Heart right ventricle (tissue), 16 donors: ENCODE measurements around the gene CXorf65. TPM values are rescaled to one million over a fixed set of nuclear protein-coding genes. Genes with fewer than 3 reads are reported as not detected.
A peak's percentile ranks its signal among the peaks of the same experiment; 100 is the strongest.

Source experiments
- ATAC-seq, 8 donors: fragments of 200-7000 bp; cut with Tn5 transposase; one replicate each; pipeline ENCODE4 v1.9.1; 2020; ENCODE audit warnings: mild to moderate bottlenecking in 8 of 8, moderate library complexity in 8 of 8, moderate number of reproducible peaks in 1 of 8
- DNase-seq, 2 donors: peaks; one replicate each; pipeline ENCODE4 v3.0.0-alpha.2; 2020
- H3K27ac ChIP-seq, 10 donors: fragments of 200-600 bp; sonication (generic) in 2 of 10; one replicate each; pipeline versions ENCODE4 v1.5.0 to v1.8.0; 2020 to 2022; ENCODE audit warnings: mild to moderate bottlenecking in 3 of 10
- H3K27me3 ChIP-seq, 7 donors: fragments of 200-600 bp; one replicate each; pipeline ENCODE4 v1.8.0; 2021 to 2022; ENCODE audit warnings: mild to moderate bottlenecking in 2 of 7
- H3K36me3 ChIP-seq, 9 donors: fragments of 200-600 bp; sonication (generic) in 1 of 9; one replicate each; pipeline versions ENCODE4 v1.5.0 to v1.8.0; 2020 to 2022; ENCODE audit warnings: mild to moderate bottlenecking in 2 of 9
- H3K4me1 ChIP-seq, 9 donors: fragments of 200-600 bp; sonication (generic) in 1 of 9; one replicate each; pipeline versions ENCODE4 v1.5.0 to v1.8.0; 2020 to 2022; ENCODE audit warnings: mild to moderate bottlenecking in 4 of 9
- H3K4me3 ChIP-seq, 10 donors: fragments of 200-600 bp; sonication (generic) in 2 of 10; one replicate each; pipeline versions ENCODE4 v1.5.0 to v1.8.0; 2020 to 2022; ENCODE audit warnings: mild to moderate bottlenecking in 7 of 10, moderate library complexity in 2 of 10
- H3K9me3 ChIP-seq, 11 donors: fragments of 200-600 bp in 10 of 11; sonication (generic) in 2 of 11; one replicate each; pipeline versions ENCODE4 v1.5.0 to v1.8.0; 2013 to 2022; ENCODE audit warnings: mild to moderate bottlenecking in 2 of 11, control low read depth in 1 of 11, moderate library complexity in 1 of 11
- CTCF ChIP-seq, 9 donors: fragments of 200-600 bp; sonication (generic) in 2 of 9; IDR thresholded peaks; one replicate each; pipeline versions ENCODE4 v1.5.0 to v1.8.0; 2021 to 2022; ENCODE audit warnings: antibody characterized with exemption in 9 of 9, mild to moderate bottlenecking in 5 of 9, moderate library complexity in 1 of 9
- WGBS, 2 donors: extraction: QIAGEN DNeasy Blood & Tissue Kit; methylation state at CpG; one replicate each; pipeline ENCODE4 v1.1.7; 2013; ENCODE audit warnings: inconsistent platforms in 1 of 2; 5-methylcytosine and 5-hydroxymethylcytosine counted together
- intact Hi-C, 10 donors: fragments of 100-400 bp; cut with DNase I; formaldehyde crosslinking; loops; one replicate each; pipeline versions ENCODE4 v1.11.1 to v1.14.2; 2022
- polyA plus RNA-seq, 2 donors: library from polyadenylated mRNA; stranded (reverse); fragments of 200-250 nt; gene quantifications; one replicate each; pipeline ENCODE4 v1.2.3, GENCODE V29; 2013
- total RNA-seq, 10 donors: library from RNA; stranded (reverse); fragmentation: NEBNext Ultra II Directional in 3 of 10; extraction: Animal tissue kit (Norgen Biotek cat#: 25700) in 3 of 10; gene quantifications; one replicate each; pipeline versions ENCODE4 v1.2.1 to v1.2.4, GENCODE V29; 2021 to 2023
- donor health status: Arrhythmogenic right ventricular cardiomyopathy.
- donor health status: ischemic (EF 13 %, LVEDD 7.1; RV severe dilation, severe dysfunction).
- donor health status: healthy with polysubstance abuse.
- donor health status: DM: no; HTN: yes; CAD: no.
- donor health status: DM: no; HTN: no; CAD: no.
- donor health status: ischemic (EF 25% LVEDD 6.9; RV normal size, moderate dysfunction).
- donor health status: ischemic (EF 25% LVEDD 5.7; RV mildly dilated, moderate dysfunction).
- donor health status: healthy.
- donor health status: DM: yes; HTN: yes; CAD: no.
- donor health status: Ischemic cardiomyopathy.
- donor health status: ischemic (EF 35%, LVEDD 5.7; RV mildly dilated, moderate dysfunction).
- donor health status: nonischemic (EF 11% LVEDD 7.7; RV severe dilation, severe dysfunction).
- donor health status: DM: yes; HTN: yes; CAD: no.
- donor health status: PGD.
- donor health status: ischemic (EF 29% LVEDD 5.4; RV normal size, mild dysfunction).
- donor health status: nonischemic (EF 23%, LVEDD 6.1; RV moderate dilation, normal function).

CXorf65 gene
- total and polyA plus RNA-seq, 12 donors: not detected

DNA sequence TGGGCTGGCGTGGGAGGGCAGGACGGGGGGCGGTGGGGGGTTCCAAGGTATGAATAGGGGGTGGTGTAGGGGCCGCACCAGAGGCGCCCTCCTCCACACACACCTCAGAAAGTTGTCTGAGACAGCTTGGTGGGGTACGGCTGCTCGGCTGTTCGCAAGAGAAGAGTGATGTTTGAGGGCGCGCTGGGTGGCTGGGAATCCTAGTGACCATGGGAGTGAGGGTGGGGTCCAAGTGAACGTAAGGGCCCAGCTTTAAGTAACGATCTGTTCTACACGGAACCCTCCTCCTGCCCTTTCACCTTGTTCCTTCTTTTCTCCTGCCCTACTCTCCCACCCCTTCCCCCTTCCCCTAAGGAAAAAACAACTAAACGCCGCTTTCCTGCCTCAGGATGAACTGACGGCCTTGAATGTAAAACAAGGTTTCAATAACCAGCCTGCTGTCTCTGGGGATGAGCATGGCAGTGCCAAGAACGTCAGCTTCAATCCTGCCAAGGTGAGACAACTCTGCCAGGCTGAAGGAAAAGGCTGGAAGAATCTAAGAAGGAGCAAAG lies 12.5 kb upstream of the CXorf65 start:
- Histone ChIP-seq H3K4me3 (peak overlapping the region; percentile 38 to 72 (median 64)), H3K27ac (peak overlapping the region; percentile 40 to 91 (median 78)), H3K36me3 (peaks cover 0 to 46% (median 0%) of the 10 kb centered on the region in 9 donors), H3K4me1 (peaks cover 0 to 15% (median 5%) of the 10 kb centered on the region in 9 donors), H3K27me3 (peaks cover 0 to 3% (median 0%) of the 10 kb centered on the region in 7 donors), H3K9me3 (no peaks in the 10 kb centered on the region)
- peak in 7 of 8 donors; percentile 4 to 41 (median 28) for ATAC-seq
- no peak for DNase-seq
- WGBS, 2 donors: 4 to 5% methylated on average over 15 to 16 of the region's 17 CpGs
- intact Hi-C loops: loop anchor here in 1 of 10 donors (1.0 kb wide), 1 partner anchor 51 kb away; the partner anchor contains the start of gene SNX12
- no peak for TF ChIP-seq CTCF (IDR thresholded peaks at IDR 0.05)

GRCh38 chrX:71118032-71118984 lies 11.8 kb upstream of the CXorf65 start, which contains the start of gene MED12:
Gene MED12, plus strand, starts transcription at chrX:71118596. Its CDS starts 159 bp downstream, at chrX:71118755.
- DNase-seq (peak; percentile 84 to 89), ATAC-seq (peak; percentile 97 to 100 (median 99))
- no peak for TF ChIP-seq CTCF (IDR thresholded peaks at IDR 0.05)
- Histone ChIP-seq H3K27ac (peak within 1 kb of the TSS; percentile 40 to 91 (median 78)), H3K4me3 (peak within 1 kb of the TSS; percentile 38 to 72 (median 64)), H3K4me1 (peaks cover 0 to 15% (median 5%) of the 10 kb centered on the region in 9 donors), H3K27me3 (peaks cover 0 to 3% (median 0%) of the 10 kb centered on the region in 7 donors), H3K9me3 (no peaks in the 10 kb centered on the region), H3K36me3 (peaks cover 0 to 39% (median 0%) of the 10 kb centered on the region in 9 donors)
- intact Hi-C loops: loop anchor here in 1 of 10 donors (1.0 kb wide), 1 partner anchor 50 kb away; the partner anchor contains the start of gene SNX12
- WGBS, 2 donors: 1 to 2% methylated on average over 39 to 56 of the region's 56 CpGs

- Histone ChIP-seq H3K27me3 (peaks cover 0 to 3% (median 0%) of the 10 kb centered on the region in 7 donors), H3K4me1 (peaks cover 0 to 15% (median 5%) of the 10 kb centered on the region in 9 donors), H3K27ac (no peak overlapping the region), H3K9me3 (no peaks in the 10 kb centered on the region), H3K4me3 (peak overlapping the region in 3 of 10 donors; percentile 62 to 70 (median 66)), H3K36me3 (peaks cover 0 to 29% (median 0%) of the 10 kb centered on the region in 9 donors)
- WGBS, 2 donors: 77 to 88% methylated on average over 10 of the region's 10 CpGs
- TF ChIP-seq CTCF (IDR thresholded peaks at IDR 0.05): no peak
- ATAC-seq: no peak
- no peak for DNase-seq
- intact Hi-C loops: no loop called here
These were observed 10.8 kb upstream of the CXorf65 start for GRCh38 chrX:71117358-71117757.

- DNase-seq: no peak
- peak overlapping the region in 1 of 10 donors; percentile 86 for H3K27ac ChIP-seq
- TF ChIP-seq CTCF (IDR thresholded peaks at IDR 0.05): no peak
- H3K4me1 ChIP-seq: peaks cover 0 to 14% (median 0%) of the 10 kb centered on the region in 9 donors
- H3K4me3 ChIP-seq: peak overlapping the region in 1 of 10 donors; percentile 53
- intact Hi-C loops: no loop called here
- no peaks in the 10 kb centered on the region for H3K9me3 ChIP-seq
- no peaks in the 10 kb centered on the region for H3K36me3 ChIP-seq
- ATAC-seq: no peak
- peaks cover 0 to 8% (median 0%) of the 10 kb centered on the region in 7 donors for H3K27me3 ChIP-seq
- 74 to 78% methylated on average over 5 of the region's 5 CpGs for WGBS, 2 donors
These were observed 5.4 kb upstream of the CXorf65 start for GRCh38 chrX:71111921-71112431.
